ENCODE measurements around the gene PKD2L1. TPM values are rescaled to one million over a fixed set of nuclear protein-coding genes. Genes with fewer than 3 reads are reported as not detected.

Gene PKD2L1
- total and polyA plus RNA-seq, 2 of the 8 experiments (the other 6 are each of a cell fraction or from before 2014, with no cell fraction given) = 0.20 to 0.33 TPM

DNA sequence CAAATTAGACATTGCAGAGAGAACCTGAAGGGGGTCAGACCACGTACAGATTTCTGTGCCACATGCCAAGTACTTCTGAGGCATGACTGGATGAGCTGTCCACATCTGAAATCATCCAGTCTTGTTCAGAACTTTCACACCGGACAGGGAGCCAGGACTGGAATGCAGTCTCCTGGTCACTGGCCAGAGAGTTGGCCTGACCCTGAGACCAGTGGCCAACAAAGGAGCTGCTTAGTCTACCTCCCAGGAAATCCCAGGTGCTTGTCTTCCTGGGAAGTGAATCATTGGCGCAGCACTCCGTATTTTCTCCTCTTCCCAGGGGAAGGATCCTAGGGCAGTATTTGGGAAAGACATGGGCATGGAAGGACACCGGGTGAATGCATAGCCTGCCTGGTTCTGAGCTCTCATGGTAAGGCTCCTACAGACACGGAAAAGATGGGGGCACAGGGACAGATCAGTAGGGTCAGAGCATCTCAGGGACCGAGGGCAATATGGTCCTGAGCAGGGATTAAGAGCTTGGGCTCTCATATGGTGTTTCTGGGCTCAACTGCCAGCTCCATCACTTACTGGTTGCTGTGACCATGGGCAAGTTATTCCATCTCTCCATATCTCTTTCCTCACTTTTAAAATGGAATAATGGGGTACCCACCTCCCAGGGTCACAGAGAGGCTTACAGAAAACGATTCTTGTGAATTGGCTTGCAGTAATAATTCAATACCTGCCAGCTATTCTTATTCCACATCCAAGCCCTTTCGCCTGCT, 15.7 kb upstream of the PKD2L1 start (continued):
- TF ChIP-seq SP2 (IDR thresholded peaks at IDR 0.05; ENCODE audit: low read length) (no peak), EZH2 (IDR thresholded peaks at IDR 0.05; ENCODE audit: low read depth, low read length, severe bottlenecking) (no peak)

Data from H1 (cell line).